Natural killer cell treated with Interleukin-12 subunit alpha and Interleukin-12 subunit beta and Interleukin-15 and Interleukin-18, amount 100 ng/mL, for 72 hours (primary cell): ENCODE measurements around the gene COTL1. TPM values are rescaled to one million over a fixed set of nuclear protein-coding genes. Genes with fewer than 3 reads are reported as not detected.

ENCODE experiments used
- ATAC-seq, 2 donors: fragments of 150-1000 bp; cut with Tn5 transposase in 1 of 2; sonication (Bioruptor Pico), chemical (Tn5 transposase) in 1 of 2; 2 replicates each; pipeline ENCODE4 v1.10.0; 2021
- DNase-seq: peaks from one replicate; pipeline ENCODE4 v3.0.0; 2022; ENCODE audit warnings: low spot score
- H3K27ac Mint-ChIP-seq, 2 donors: 1 replicate in 1 of 2; 2 replicates in 1 of 2; pipeline ENCODE4 v1.8.0; 2022; ENCODE audit warnings: mixed read lengths in 2 of 2, mild to moderate bottlenecking in 1 of 2, moderate library complexity in 1 of 2
- H3K27me3 Mint-ChIP-seq, 2 donors: 1 replicate in 1 of 2; 2 replicates in 1 of 2; pipeline ENCODE4 v1.8.0; 2022; ENCODE audit warnings: mixed read lengths in 2 of 2
- H3K36me3 Mint-ChIP-seq: one replicate; pipeline ENCODE4 v1.8.0; 2022; ENCODE audit warnings: mixed read lengths
- H3K4me1 Mint-ChIP-seq, 2 donors: 1 replicate in 1 of 2; 2 replicates in 1 of 2; pipeline ENCODE4 v1.8.0; 2022; ENCODE audit warnings: low read depth in 2 of 2, mixed read lengths in 2 of 2, mild to moderate bottlenecking in 1 of 2
- H3K4me3 Mint-ChIP-seq: one replicate; pipeline ENCODE4 v1.8.0; 2022; ENCODE audit warnings: mixed read lengths
- H3K9me3 Mint-ChIP-seq: 2 replicates; pipeline ENCODE4 v1.8.0; 2022; ENCODE audit warnings: mixed read lengths
- total RNA-seq, 2 donors: library from RNA; stranded (reverse); gene quantifications; one replicate each; pipeline ENCODE4 v1.2.3, GENCODE V29; 2022

Gene COTL1
- total RNA-seq, 2 donors from 2014 or later: 128 to 154 TPM

DNA sequence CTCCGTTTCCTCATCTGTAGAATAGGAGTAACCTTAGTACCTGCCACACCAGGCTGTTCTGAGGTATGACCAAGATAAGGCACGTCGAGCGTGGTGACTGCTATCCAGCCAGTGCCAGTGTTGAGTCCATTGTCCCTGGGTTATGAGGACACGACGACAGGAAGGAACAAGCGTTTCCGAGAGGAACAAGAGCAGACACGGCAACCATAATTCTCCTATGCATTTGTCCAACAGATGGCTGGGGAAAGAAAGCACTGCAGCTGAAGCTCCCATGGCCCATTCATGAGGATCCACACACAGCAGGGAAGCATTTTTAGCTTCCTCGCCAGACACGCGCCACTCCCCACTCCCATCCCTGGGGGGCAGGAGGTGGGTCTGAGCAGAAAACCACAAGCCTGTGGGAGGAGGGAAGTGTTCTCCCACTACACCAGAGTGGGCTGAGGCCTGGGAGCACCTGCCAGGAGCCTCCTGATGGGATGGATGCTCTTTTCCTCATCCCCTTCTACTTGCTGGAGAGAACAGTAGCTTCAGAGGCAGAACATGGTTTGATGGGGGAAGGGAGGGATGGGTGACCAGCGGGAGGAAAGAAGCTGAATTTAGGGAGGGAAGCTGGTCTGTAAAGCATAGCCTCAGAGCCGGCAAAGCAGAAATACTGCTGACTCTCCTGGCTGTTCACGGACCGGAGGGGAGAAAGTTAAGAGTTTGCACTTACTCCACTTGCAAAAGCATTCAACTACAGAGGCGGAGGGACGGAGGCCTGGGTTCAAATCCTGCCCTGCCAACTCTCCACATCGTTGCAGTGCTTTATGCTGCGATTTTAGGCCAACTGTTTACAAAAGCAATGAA is 2.7 kb downstream of the COTL1 start:
- Mint-ChIP-seq H3K27me3 (peaks cover 17 to 26% of the 10 kb centered on the region in 2 donors), H3K27ac (peak overlapping the region; percentile 4 to 41), H3K36me3 (peaks cover 16% of the 10 kb centered on the region), H3K4me3 (peak overlapping the region; percentile 81), H3K9me3 (no peaks in the 10 kb centered on the region), H3K4me1 (peaks cover 44 to 56% of the 10 kb centered on the region in 2 donors)
- ATAC-seq (no peak), DNase-seq (no peak)

DNA sequence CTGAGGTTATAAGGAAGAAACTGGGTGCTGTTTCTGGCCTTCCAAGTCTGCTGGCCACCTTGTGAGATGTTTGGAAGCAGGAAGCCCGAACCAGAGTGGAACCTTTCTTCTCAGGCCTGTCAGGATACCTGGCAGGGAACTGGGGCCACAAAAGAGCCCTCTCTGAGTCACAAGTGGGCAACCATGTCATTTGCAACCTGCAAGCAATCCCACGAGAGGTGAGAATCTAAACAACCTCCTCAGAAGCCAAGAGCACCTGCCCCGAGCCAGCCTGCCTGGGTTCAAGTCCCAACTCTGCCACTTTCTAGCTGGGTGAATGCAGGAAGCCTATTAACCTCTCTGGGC is 3.3 kb downstream of the COTL1 start:
- H3K36me3 Mint-ChIP-seq: peaks cover 16% of the 10 kb centered on the region
- peaks cover 17 to 26% of the 10 kb centered on the region in 2 donors for H3K27me3 Mint-ChIP-seq
- H3K4me1 Mint-ChIP-seq: peaks cover 44 to 62% of the 10 kb centered on the region in 2 donors
- ATAC-seq (no peak), DNase-seq (no peak)
- no peak overlapping the region for H3K27ac Mint-ChIP-seq
- no peaks in the 10 kb centered on the region for H3K9me3 Mint-ChIP-seq
- H3K4me3 Mint-ChIP-seq: peak overlapping the region; percentile 81

DNA sequence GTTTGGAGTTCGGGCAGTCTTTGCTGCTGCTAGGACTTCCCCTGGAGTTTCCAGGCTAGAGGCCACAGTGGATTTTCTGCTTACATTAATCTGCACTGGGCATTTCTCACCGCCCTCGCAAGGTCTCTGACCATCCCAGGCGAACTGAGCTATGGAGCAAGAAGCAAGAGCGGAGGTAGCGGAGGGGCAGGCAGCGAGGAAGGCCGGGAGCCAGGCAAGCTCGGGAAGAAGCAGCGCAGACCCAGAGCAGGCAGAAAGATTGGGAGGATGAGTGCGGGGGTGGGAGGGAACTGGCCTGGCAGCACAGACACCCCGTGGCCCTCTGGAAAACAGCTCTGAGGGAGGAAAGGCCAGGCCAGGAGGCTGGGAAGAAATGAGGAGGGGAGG is 3.8 kb downstream of the COTL1 start:
- no peaks in the 10 kb centered on the region for H3K9me3 Mint-ChIP-seq
- peak overlapping the region; percentile 43 for H3K4me3 Mint-ChIP-seq
- ATAC-seq (no peak), DNase-seq (no peak)
- no peak overlapping the region for H3K27ac Mint-ChIP-seq
- peaks cover 17 to 26% of the 10 kb centered on the region in 2 donors for H3K27me3 Mint-ChIP-seq
- H3K36me3 Mint-ChIP-seq: peaks cover 16% of the 10 kb centered on the region
- H3K4me1 Mint-ChIP-seq: peaks cover 48 to 66% of the 10 kb centered on the region in 2 donors

DNA sequence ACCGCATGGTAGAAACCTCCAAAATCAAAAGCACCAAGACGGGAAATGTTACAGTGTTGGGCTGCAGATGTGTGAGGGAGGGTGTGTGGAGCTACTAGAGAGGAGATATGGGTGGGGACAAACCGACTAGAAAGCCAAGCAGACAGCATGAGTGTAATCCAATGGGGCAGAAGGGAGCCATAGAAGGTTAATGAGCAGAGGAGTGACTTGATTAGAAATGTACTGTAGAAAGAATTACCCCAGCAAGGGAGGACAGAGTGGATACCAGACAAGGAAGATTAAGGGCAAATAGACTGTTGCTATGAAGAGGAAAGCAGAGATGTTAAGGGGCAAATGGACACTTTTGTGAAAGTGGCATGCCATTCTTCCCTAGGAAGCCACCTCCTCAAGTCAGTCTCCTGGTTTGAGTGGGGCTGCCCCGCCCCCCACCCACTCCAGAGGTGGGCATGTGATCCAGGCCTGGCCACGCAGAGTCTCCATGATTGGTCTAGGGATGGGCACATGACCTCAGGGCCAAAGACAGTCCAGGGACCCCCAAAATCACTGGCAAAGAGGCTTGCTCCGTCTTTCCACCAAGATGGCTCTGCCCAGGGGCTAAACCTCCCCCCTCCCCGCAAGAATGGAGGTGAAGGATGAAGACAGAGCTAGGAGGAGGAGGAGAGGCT is 4.3 kb downstream of the COTL1 start:
- ATAC-seq (no peak), DNase-seq (no peak)
- H3K4me3 Mint-ChIP-seq: peak overlapping the region; percentile 43
- H3K9me3 Mint-ChIP-seq: no peaks in the 10 kb centered on the region
- H3K4me1 Mint-ChIP-seq: peaks cover 45 to 63% of the 10 kb centered on the region in 2 donors
- H3K27me3 Mint-ChIP-seq: peaks cover 17 to 23% of the 10 kb centered on the region in 2 donors
- peak overlapping the region in 1 of 2 donors; percentile 10 for H3K27ac Mint-ChIP-seq
- H3K36me3 Mint-ChIP-seq: peaks cover 16% of the 10 kb centered on the region

DNA sequence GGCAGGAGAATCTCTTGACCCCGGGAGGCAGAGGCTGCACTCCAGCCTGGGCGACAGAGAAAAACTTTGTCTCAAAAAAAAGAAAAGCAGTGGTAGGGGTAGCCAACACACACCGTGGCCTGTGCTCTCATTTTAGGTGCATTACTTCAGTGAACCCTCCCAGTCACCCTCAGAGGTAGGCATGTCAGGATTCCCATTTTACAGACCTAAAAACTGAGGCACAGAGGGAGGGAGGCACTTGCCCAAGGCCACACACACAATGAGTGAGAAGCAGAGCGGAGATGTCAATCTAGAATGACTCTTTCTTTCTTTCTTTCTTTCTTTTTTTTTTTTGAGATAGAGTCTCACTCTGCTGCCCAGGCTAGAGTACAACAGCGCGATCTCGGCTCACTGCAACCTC is 5.2 kb downstream of the COTL1 start:
- ATAC-seq (no peak), DNase-seq (no peak)
- Mint-ChIP-seq H3K4me1 (peaks cover 48 to 67% of the 10 kb centered on the region in 2 donors), H3K27me3 (peaks cover 17 to 29% of the 10 kb centered on the region in 2 donors), H3K36me3 (peaks cover 16% of the 10 kb centered on the region), H3K27ac (no peak overlapping the region), H3K9me3 (no peaks in the 10 kb centered on the region), H3K4me3 (no peak overlapping the region)

DNA sequence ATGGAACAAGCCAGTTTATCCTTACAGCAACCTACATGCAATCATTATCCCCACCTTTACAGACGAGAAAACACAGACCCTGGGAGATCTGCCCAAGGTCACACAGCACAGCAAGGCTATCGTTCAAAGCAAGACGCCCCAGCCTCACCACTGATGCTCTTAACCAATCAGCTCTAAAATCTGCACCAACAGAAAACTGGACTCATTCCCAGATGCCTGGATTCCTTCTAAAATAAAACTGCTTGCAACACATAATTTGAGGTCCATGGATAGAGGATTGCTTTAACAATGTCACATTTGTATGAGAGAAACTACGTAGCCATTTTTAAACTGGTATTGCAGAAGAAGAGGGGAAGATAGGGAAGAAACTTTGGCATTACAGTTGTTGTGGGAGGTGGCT is 6.8 kb downstream of the COTL1 start:
- DNase-seq (no peak), ATAC-seq (no peak)
- Mint-ChIP-seq H3K27me3 (peaks cover 11 to 27% of the 10 kb centered on the region in 2 donors), H3K4me3 (no peak overlapping the region), H3K27ac (peak overlapping the region in 1 of 2 donors; percentile 27), H3K36me3 (peaks cover 16% of the 10 kb centered on the region), H3K4me1 (peaks cover 47 to 68% of the 10 kb centered on the region in 2 donors), H3K9me3 (no peaks in the 10 kb centered on the region)

DNA sequence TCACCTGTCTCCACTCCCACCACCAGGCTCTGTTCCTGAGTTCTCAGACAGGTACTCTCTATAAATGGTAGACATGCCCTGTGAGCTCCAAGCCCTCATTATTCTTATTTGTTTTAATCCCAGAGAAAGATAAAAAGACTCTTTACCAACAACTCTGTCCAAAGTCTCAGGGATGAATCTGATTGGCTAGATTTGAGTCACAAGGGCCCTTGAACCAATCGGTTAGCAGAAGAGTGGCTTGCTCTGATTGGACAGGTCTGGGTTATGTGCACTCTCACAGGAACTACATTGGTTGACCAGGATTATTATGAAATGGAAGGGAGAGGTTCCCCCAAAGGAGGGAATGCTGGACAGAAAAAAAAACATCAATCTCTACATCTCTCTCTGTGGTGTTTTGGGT is 7.5 kb downstream of the COTL1 start:
- Mint-ChIP-seq H3K9me3 (no peaks in the 10 kb centered on the region), H3K4me1 (peaks cover 43 to 68% of the 10 kb centered on the region in 2 donors), H3K27ac (peak overlapping the region in 1 of 2 donors; percentile 27), H3K36me3 (peaks cover 12% of the 10 kb centered on the region), H3K27me3 (peaks cover 11 to 25% of the 10 kb centered on the region in 2 donors), H3K4me3 (no peak overlapping the region)
- ATAC-seq: no peak
- no peak for DNase-seq

DNA sequence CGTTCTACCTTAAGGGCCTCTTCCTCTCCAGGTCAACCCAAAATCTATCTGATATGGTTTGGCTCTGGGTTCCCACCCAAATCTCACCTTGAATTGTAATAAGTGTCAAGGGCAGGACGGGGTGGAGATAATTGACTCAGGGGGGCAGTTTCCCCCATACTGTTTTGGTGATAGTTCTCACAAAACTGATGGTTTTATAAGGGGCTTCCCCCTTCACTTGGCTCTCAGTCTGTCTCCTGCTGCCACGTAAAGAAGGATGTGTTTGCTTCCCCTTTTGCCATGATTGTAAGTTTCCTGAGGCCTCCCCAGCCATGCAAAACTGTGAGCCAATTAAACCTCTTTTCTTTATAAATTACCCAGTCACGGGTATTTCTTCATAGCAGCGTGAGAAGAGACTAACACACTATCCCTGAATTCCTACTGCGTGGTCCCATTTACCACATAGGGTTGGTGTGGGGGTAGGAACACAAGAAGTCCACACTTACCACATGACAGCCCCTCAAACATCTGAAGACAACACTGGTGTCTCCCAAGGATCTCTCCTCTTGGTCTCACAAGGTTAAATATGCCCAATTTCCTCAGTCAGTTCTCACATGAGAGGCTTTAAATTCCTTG is 8.2 kb downstream of the COTL1 start:
- peak overlapping the region in 1 of 2 donors; percentile 31 for H3K27ac Mint-ChIP-seq
- peaks cover 43 to 68% of the 10 kb centered on the region in 2 donors for H3K4me1 Mint-ChIP-seq
- H3K36me3 Mint-ChIP-seq: peaks cover 12% of the 10 kb centered on the region
- ATAC-seq: no peak
- no peak for DNase-seq
- no peak overlapping the region for H3K4me3 Mint-ChIP-seq
- H3K9me3 Mint-ChIP-seq: no peaks in the 10 kb centered on the region
- H3K27me3 Mint-ChIP-seq: peaks cover 11 to 25% of the 10 kb centered on the region in 2 donors

DNA sequence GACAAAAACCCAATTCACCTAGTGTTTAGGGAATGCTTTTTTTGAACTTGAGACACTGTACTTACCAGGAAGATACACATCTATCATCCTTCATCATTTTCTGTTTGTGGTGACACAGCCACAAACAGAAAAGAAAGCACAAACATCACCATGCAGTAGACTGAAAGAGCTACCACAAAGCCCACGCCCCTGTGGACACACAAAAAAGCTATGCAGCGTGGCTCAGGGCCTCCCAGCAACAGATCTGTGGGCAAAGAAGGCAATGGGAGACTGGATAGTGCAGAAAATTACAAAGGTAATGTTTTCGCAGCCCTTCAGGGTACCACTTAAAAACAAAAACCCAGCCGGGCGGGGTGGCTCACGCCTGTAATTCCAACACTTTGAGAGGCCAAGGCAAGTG is 9.6 kb downstream of the COTL1 start:
- Mint-ChIP-seq H3K4me3 (peak overlapping the region; percentile 55), H3K27me3 (peaks cover 3 to 17% of the 10 kb centered on the region in 2 donors), H3K9me3 (no peaks in the 10 kb centered on the region), H3K27ac (peak overlapping the region; percentile 22 to 64), H3K36me3 (peaks cover 8% of the 10 kb centered on the region), H3K4me1 (peaks cover 36 to 62% of the 10 kb centered on the region in 2 donors)
- ATAC-seq: peak in 1 of 2 donors; percentile 45
- DNase-seq: no peak

DNA sequence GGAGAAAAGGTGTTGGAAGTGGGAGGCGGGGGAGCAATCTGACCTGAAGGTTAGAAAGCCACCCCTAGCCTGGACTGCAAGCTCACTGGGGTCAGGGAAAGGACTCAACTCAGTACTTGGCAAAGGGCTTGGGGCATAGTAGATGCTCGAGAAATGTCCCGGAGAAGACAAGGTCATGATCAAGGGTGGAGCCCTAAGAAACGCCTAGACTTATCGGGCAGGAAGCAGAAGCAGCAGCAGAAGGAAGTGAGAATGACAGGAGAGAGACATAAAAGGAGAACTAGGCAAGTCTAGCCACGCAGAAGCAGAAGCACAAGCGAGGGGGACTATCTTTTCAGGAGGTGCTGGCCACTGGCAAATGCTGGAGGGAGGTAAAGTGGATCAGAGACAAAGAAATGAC is 10.2 kb downstream of the COTL1 start:
- no peaks in the 10 kb centered on the region for H3K9me3 Mint-ChIP-seq

DNA sequence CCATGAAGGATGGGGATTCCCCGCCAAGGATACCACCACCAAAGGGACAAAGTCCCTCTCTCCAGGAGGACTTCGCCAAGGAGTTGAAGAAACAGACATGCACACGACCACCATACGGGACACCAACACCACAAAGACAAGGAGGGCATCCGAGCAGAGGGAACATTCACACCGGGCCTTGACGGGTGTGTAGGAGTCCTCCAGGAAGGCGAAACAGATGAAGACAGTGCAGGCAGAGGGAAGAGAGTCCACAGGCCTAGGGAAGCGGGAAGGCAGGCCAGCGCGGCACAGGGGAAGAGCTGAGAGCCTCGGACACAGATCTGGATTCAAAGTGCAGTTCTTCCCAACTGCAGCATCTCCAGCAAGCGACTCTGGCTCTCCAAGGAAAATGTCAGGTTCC is 10.8 kb downstream of the COTL1 start:
- Mint-ChIP-seq H3K4me3 (peak overlapping the region; percentile 66), H3K27me3 (peaks cover 0 to 18% of the 10 kb centered on the region in 2 donors), H3K27ac (peak overlapping the region; percentile 1 to 64), H3K36me3 (peaks cover 5% of the 10 kb centered on the region), H3K4me1 (peaks cover 34 to 60% of the 10 kb centered on the region in 2 donors), H3K9me3 (no peaks in the 10 kb centered on the region)
- no peak for DNase-seq
- peak in 1 of 2 donors; percentile 15 for ATAC-seq

More for the DNA sequence above, 10.2 kb downstream of the COTL1 start:
- DNase-seq (no peak), ATAC-seq (peak in 1 of 2 donors; percentile 43)
- Mint-ChIP-seq H3K36me3 (peaks cover 5% of the 10 kb centered on the region), H3K27ac (peak overlapping the region; percentile 22 to 64), H3K4me3 (peak overlapping the region; percentile 55), H3K27me3 (peaks cover 0 to 18% of the 10 kb centered on the region in 2 donors), H3K4me1 (peaks cover 34 to 62% of the 10 kb centered on the region in 2 donors)

DNA sequence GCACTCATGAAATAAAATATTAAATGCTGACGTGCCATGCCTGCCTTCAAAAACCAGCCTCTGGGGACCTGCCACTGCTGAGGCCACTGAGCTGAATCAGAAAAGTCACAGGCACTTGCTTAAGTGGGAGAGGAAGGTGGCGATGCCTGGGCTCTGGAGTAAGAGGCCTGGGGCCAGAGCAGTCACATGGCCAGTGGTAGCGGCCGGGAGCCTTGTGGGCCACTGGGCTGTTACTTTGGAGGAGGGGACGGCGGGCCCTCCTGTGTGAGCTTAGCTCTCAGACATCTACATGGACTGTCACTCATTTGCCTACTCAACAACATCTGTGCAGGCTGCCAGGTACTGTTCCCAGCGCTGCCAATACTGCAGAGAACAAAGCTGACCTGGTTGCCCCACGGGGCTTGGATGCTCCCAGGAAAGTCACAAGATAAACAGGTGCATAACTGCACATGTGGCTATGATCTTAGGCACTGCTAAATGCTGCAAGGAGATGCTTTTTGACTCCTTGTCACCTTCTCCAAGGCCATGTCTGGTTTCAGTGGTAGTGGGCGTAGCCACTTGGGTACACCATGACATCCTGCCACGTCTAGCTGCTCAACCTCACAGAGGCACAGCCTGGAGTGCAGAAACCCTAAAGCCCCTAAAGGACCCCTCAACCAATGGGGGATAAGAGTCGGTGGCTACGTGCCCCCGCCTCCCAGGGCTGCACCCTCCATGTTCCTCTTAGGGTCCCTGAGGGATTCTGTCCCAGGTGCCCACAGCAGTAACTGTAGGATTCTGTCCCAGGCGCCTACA is 11.6 kb downstream of the COTL1 start:
- peak; percentile 19 to 51 for ATAC-seq

DNA sequence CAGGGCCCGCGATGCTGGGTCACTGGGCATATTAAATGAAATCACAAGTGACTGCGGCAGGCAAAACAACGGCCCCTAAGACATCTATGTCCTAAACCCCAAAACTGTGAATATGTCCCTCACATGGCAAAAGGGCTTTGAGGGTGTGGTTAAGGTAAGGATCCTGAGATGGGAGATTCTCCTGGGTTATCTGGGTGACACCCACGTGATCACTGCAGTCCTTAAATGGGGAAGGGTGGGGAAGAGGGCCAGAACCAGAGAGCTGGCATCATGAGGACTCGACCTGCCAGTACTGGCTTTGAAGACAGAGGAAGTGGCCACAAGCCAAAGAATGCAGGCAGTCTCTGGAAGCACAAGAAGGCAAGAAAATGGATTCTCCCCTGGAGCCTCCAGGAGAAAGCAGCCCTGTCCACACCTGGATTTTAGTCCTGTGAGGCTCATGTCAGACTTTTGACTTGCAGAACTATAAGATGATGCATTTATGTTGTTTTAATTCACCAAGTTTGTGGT is 12.5 kb downstream of the COTL1 start:
- Mint-ChIP-seq H3K4me3 (no peak overlapping the region), H3K9me3 (no peaks in the 10 kb centered on the region), H3K4me1 (peaks cover 33 to 56% of the 10 kb centered on the region in 2 donors), H3K27me3 (peaks cover 0 to 21% of the 10 kb centered on the region in 2 donors), H3K27ac (no peak overlapping the region), H3K36me3 (peaks cover 5% of the 10 kb centered on the region)
- DNase-seq: no peak
- no peak for ATAC-seq

More for the DNA sequence above, 11.6 kb downstream of the COTL1 start:
- Mint-ChIP-seq H3K27ac (peak overlapping the region; percentile 1 to 64), H3K27me3 (peaks cover 0 to 15% of the 10 kb centered on the region in 2 donors), H3K4me1 (peaks cover 30 to 56% of the 10 kb centered on the region in 2 donors), H3K36me3 (peaks cover 5% of the 10 kb centered on the region), H3K9me3 (no peaks in the 10 kb centered on the region), H3K4me3 (peak overlapping the region; percentile 66)
- no peak for DNase-seq
